Prostate gland (tissue), 2 donors: ENCODE measurements around the gene PLCB4. TPM values are rescaled to one million over a fixed set of nuclear protein-coding genes. Genes with fewer than 3 reads are reported as not detected.

ENCODE experiments used
- DNase-seq: peaks from one replicate; pipeline ENCODE4 v3.0.0-alpha.2; 2019; ENCODE audit warnings: low spot score
- H3K27ac ChIP-seq, 2 donors: fragments of 200-600 bp; sonication (generic); 2 replicates each; pipeline ENCODE4 v1.5.1; 2017 to 2019
- H3K27me3 ChIP-seq: fragments of 200-600 bp; sonication (generic); replicated peaks from 2 replicates; pipeline ENCODE4 v1.5.1; 2019; ENCODE audit not compliant: insufficient read depth
- H3K36me3 ChIP-seq, 2 donors: fragments of 200-600 bp; sonication (generic); 1 replicate in 1 of 2; 2 replicates in 1 of 2; pipeline versions ENCODE4 v1.5.1 to v1.8.1; 2017 to 2019
- H3K4me1 ChIP-seq: fragments of 200-600 bp; sonication (generic); replicated peaks from 2 replicates; pipeline ENCODE4 v1.5.1; 2019
- H3K4me3 ChIP-seq, 2 donors: fragments of 200-600 bp; sonication (generic); 2 replicates each; pipeline ENCODE4 v1.5.1; 2017 to 2019
- H3K9me3 ChIP-seq: fragments of 200-600 bp; sonication (generic); 2 replicates; pipeline ENCODE4 v1.5.1; 2017
- POLR2A ChIP-seq: fragments of 450-650 bp; IDR thresholded peaks from one replicate; pipeline ENCODE4 v1.6.1; 2016; ENCODE audit warnings: antibody characterized with exemption, mild to moderate bottlenecking
- POLR2AphosphoS5 ChIP-seq: sonication (generic); formaldehyde crosslinking; IDR thresholded peaks from one replicate; pipeline ENCODE4 v1.6.1; 2017; ENCODE audit warnings: antibody characterized with exemption
- WGBS: methylation state at CpG from one replicate; pipeline ENCODE4 v1.1.5; 2018; 5-methylcytosine and 5-hydroxymethylcytosine counted together
- intact Hi-C: fragments of 100-400 bp; cut with DNase I; formaldehyde crosslinking; loops from one replicate; pipeline ENCODE4 v1.14.2; 2022
- total RNA-seq, 2 donors: library from RNA; depleted of rRNA; stranded (reverse); fragments of >200 nt; gene quantifications; one replicate each; pipeline ENCODE4 v1.1.0, GENCODE V29; 2016
- TF ChIP-seq, protein P1 (sequence below), 4 experiments: fragments of 200-600 bp in 2 of 4; fragments of 450-650 bp in 2 of 4; sonication (generic) in 2 of 4; IDR thresholded peaks; 1 replicate in 3 of 4; 2 replicates in 1 of 4; pipeline ENCODE4 v1.5.1; 2016 to 2019; ENCODE audit warnings: antibody characterized with exemption in 4 of 4, mild to moderate bottlenecking in 2 of 4, moderate library complexity in 2 of 4

The PLCB4 gene
- total RNA-seq, 2 donors from 2014 or later, result 9.1 to 11.6 TPM

DNA sequence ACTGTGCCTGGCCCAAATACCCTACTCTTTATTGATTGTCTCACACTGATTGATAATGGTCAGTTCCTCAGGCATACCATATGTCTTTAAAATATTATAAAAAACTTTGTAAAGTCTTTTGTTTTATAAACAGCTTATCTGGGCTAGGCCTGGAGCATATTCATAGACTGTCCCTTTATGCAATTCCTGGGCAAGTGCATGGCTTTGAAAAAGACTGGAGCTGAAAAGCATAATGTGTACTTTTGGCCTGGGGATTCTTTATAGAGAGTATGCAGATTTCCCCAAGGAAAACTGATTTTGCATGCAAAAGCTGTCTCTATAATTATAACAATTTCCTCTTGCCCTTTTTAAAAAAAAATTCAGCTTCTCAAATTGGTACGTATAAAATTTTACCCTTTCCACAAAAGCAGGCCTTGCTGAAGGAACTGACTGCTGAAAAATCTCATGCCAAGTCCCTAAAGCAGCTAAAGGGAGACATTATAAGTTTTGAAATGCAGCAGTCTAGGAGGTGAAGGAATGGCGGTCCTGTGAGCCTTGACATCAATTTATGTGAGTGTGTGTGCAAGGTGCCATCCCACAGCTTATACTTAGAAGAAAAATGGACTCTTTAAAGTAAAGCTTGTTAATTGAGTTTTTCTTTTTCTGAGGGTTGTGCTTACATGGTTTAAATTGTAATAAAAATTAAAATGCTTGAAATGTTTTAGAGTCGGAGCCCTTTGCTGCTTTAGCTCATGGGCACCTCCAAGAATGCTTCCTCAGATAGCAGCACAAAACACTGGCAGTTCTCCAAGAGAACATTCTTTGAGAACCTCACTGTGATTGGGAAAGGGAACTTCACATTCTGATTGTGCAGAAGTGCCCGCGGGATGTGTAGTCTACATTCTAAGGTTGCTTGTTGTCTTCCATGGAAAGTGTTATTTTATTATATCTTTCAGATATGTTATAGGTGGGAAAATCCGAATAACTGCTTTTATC lies 43.9 kb downstream of the PLCB4 start:
- TF ChIP-seq POLR2A, result no peak
- no peak for TF ChIP-seq POLR2AphosphoS5
- TF ChIP-seq, protein P1, sequence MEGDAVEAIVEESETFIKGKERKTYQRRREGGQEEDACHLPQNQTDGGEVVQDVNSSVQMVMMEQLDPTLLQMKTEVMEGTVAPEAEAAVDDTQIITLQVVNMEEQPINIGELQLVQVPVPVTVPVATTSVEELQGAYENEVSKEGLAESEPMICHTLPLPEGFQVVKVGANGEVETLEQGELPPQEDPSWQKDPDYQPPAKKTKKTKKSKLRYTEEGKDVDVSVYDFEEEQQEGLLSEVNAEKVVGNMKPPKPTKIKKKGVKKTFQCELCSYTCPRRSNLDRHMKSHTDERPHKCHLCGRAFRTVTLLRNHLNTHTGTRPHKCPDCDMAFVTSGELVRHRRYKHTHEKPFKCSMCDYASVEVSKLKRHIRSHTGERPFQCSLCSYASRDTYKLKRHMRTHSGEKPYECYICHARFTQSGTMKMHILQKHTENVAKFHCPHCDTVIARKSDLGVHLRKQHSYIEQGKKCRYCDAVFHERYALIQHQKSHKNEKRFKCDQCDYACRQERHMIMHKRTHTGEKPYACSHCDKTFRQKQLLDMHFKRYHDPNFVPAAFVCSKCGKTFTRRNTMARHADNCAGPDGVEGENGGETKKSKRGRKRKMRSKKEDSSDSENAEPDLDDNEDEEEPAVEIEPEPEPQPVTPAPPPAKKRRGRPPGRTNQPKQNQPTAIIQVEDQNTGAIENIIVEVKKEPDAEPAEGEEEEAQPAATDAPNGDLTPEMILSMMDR (IDR thresholded peaks at IDR 0.05), result no peak
- Histone ChIP-seq H3K4me1 (no peaks in the 10 kb centered on the region), H3K4me3 (no peak overlapping the region), H3K27me3 (no peaks in the 10 kb centered on the region), H3K27ac (no peak overlapping the region), H3K36me3 (no peaks in the 10 kb centered on the region), H3K9me3 (no peaks in the 10 kb centered on the region)
- DNase-seq, result peak; percentile 17
- intact Hi-C loops, result no loop called here
- WGBS, result 36% methylated on average over 6 of the region's 6 CpGs

DNA sequence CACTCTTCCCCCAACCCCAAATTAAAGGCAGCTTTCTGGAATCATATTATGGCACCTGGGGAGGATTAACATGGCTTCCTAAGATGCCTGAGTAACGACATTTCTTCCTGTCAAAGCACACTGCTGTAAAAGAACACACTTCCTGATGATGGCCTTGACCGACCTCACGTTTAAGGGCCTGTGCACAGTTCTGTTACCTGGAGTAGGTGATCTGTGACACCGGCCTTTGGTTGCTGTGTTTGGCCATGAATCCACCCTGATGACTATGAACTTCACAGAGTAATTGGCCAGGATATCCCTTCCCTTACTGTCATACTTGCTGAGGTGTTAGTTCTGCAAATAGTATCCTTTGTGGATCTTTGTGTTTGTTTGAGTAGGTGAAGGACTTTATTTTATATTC lies 45.8 kb downstream of the PLCB4 start:
- intact Hi-C loops, result no loop called here
- 75% methylated on average over 4 of the region's 4 CpGs for WGBS
- Histone ChIP-seq H3K9me3 (no peaks in the 10 kb centered on the region), H3K27me3 (no peaks in the 10 kb centered on the region), H3K27ac (no peak overlapping the region), H3K4me3 (no peak overlapping the region), H3K36me3 (no peaks in the 10 kb centered on the region), H3K4me1 (no peaks in the 10 kb centered on the region)
- no peak for TF ChIP-seq POLR2AphosphoS5
- no peak for DNase-seq

GRCh38 chr20:9117548-9117947 lies 48.7 kb downstream of the PLCB4 start:
- no peak overlapping the region for H3K4me3 ChIP-seq
- no peaks in the 10 kb centered on the region for H3K4me1 ChIP-seq
- no peaks in the 10 kb centered on the region for H3K27me3 ChIP-seq
- 89% methylated on average over 3 of the region's 3 CpGs for WGBS
- no peak for TF ChIP-seq POLR2AphosphoS5
- TF ChIP-seq POLR2A, result no peak
- TF ChIP-seq, protein P1 (IDR thresholded peaks at IDR 0.05), result no peak
- H3K27ac ChIP-seq, result no peak overlapping the region
- no peaks in the 10 kb centered on the region for H3K9me3 ChIP-seq
- no peaks in the 10 kb centered on the region for H3K36me3 ChIP-seq
- DNase-seq, result no peak
- intact Hi-C loops, result no loop called here

- Histone ChIP-seq H3K27me3 (no peaks in the 10 kb centered on the region), H3K4me3 (no peak overlapping the region), H3K4me1 (no peaks in the 10 kb centered on the region), H3K27ac (no peak overlapping the region), H3K9me3 (no peaks in the 10 kb centered on the region), H3K36me3 (no peaks in the 10 kb centered on the region)
- no peak for TF ChIP-seq POLR2AphosphoS5
- TF ChIP-seq, protein P1 (IDR thresholded peaks at IDR 0.05), result no peak
- TF ChIP-seq POLR2A, result no peak
- peak; percentile 39 for DNase-seq
- WGBS, result 29% methylated on average over 7 of the region's 7 CpGs
- intact Hi-C loops, result no loop called here
These were observed 50.9 kb downstream of the PLCB4 start for GRCh38 chr20:9119776-9120175.

DNA sequence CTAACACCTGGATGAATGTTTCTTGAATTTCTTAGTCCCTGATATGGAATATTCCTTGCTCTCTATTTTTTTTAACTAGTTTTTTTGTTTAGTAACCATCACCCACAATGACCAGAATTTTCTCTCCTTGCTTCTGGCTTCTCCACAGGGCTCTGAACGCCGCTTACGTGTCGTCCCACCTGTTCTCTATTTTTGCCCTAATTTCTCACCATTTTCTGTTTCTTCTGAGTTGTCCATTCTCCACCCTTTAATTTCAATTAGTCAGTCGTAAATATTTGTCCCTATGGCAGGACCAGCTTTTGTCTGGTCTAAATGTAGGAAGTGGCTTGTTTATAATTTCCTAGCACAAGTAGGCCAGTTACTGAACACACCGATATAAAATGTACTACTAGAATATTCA lies 52.3 kb downstream of the PLCB4 start:
- Histone ChIP-seq H3K9me3 (no peaks in the 10 kb centered on the region), H3K36me3 (no peaks in the 10 kb centered on the region), H3K4me1 (no peaks in the 10 kb centered on the region), H3K4me3 (no peak overlapping the region), H3K27ac (no peak overlapping the region), H3K27me3 (no peaks in the 10 kb centered on the region)
- intact Hi-C loops, result no loop called here
- TF ChIP-seq, protein P1 (IDR thresholded peaks at IDR 0.05), result no peak
- no peak for TF ChIP-seq POLR2A
- no peak for TF ChIP-seq POLR2AphosphoS5
- no peak for DNase-seq
- 92% methylated on average over 6 of the region's 6 CpGs for WGBS
